ENCODE measurements around the gene ZFR2. TPM values are rescaled to one million over a fixed set of nuclear protein-coding genes. Genes with fewer than 3 reads are reported as not detected.

Gene ZFR2
- total RNA-seq, 4 donors from 2014 or later = not detected

GRCh38 chr19:3782903-3783302, 85.9 kb downstream of the ZFR2 start:
- no peak for DNase-seq
- intact Hi-C loops (cut with DNase I; ENCODE audit: low total_unique reads) = no loop called here
- no peak for TF ChIP-seq CTCF (IDR thresholded peaks at IDR 0.05)
- no peak for TF ChIP-seq POLR2A (IDR thresholded peaks at IDR 0.05)
- Histone ChIP-seq H3K27me3 (peaks cover 0 to 4% of the 10 kb centered on the region in 2 donors), H3K4me1 (no peaks in the 10 kb centered on the region), H3K36me3 (no peaks in the 10 kb centered on the region), H3K27ac (no peak overlapping the region), H3K4me3 (no peak overlapping the region), H3K9me3 (peaks cover 0 to 19% of the 10 kb centered on the region in 2 donors)

- H3K27ac ChIP-seq = no peak overlapping the region
- intact Hi-C loops (cut with DNase I; ENCODE audit: low total_unique reads) = no loop called here
- no peaks in the 10 kb centered on the region for H3K4me1 ChIP-seq
- H3K4me3 ChIP-seq = no peak overlapping the region
- H3K27me3 ChIP-seq = peaks cover 0 to 4% of the 10 kb centered on the region in 2 donors
- DNase-seq = no peak
- peaks cover 0 to 19% of the 10 kb centered on the region in 2 donors for H3K9me3 ChIP-seq
- no peaks in the 10 kb centered on the region for H3K36me3 ChIP-seq
- no peak for TF ChIP-seq POLR2A (IDR thresholded peaks at IDR 0.05)
- TF ChIP-seq CTCF (IDR thresholded peaks at IDR 0.05) = no peak
Measured at GRCh38 chr19:3782330-3782729, 86.5 kb downstream of the ZFR2 start.

- Histone ChIP-seq H3K36me3 (no peaks in the 10 kb centered on the region), H3K4me3 (no peak overlapping the region), H3K9me3 (peaks cover 0 to 19% of the 10 kb centered on the region in 2 donors), H3K27me3 (peaks cover 0 to 4% of the 10 kb centered on the region in 2 donors), H3K4me1 (no peaks in the 10 kb centered on the region), H3K27ac (no peak overlapping the region)
- TF ChIP-seq POLR2A (IDR thresholded peaks at IDR 0.05) (no peak), CTCF (IDR thresholded peaks at IDR 0.05) (no peak)
- no peak for DNase-seq
- intact Hi-C loops (cut with DNase I; ENCODE audit: low total_unique reads) = no loop called here
Measured at GRCh38 chr19:3781603-3782002, 87.2 kb downstream of the ZFR2 start.

GRCh38 chr19:3780786-3781304, 88.0 kb downstream of the ZFR2 start:
- TF ChIP-seq CTCF (IDR thresholded peaks at IDR 0.05) = no peak
- no peak for TF ChIP-seq POLR2A (IDR thresholded peaks at IDR 0.05)
- peaks cover 0 to 19% of the 10 kb centered on the region in 2 donors for H3K9me3 ChIP-seq

GRCh38 chr19:3778899-3779723, 89.7 kb downstream of the ZFR2 start:
- Histone ChIP-seq H3K27me3 (peaks cover 0 to 4% of the 10 kb centered on the region in 2 donors), H3K4me1 (no peaks in the 10 kb centered on the region), H3K27ac (no peak overlapping the region), H3K9me3 (peaks cover 0 to 19% of the 10 kb centered on the region in 2 donors), H3K4me3 (no peak overlapping the region), H3K36me3 (no peaks in the 10 kb centered on the region)
- intact Hi-C loops (cut with DNase I; ENCODE audit: low total_unique reads) = no loop called here
- DNase-seq = no peak
- TF ChIP-seq POLR2A (IDR thresholded peaks at IDR 0.05) = no peak
- no peak for TF ChIP-seq CTCF (IDR thresholded peaks at IDR 0.05)

More at GRCh38 chr19:3780786-3781304, 88.0 kb downstream of the ZFR2 start:
- H3K27me3 ChIP-seq = peaks cover 0 to 4% of the 10 kb centered on the region in 2 donors
- H3K4me1 ChIP-seq = no peaks in the 10 kb centered on the region
- intact Hi-C loops (cut with DNase I; ENCODE audit: low total_unique reads) = no loop called here
- H3K27ac ChIP-seq = no peak overlapping the region
- no peaks in the 10 kb centered on the region for H3K36me3 ChIP-seq
- no peak overlapping the region for H3K4me3 ChIP-seq
- no peak for DNase-seq
